Measurements from ENCODE around the gene ITPKB. TPM values are rescaled to one million over a fixed set of nuclear protein-coding genes. Genes with fewer than 3 reads are reported as not detected.
"Not testable (repeated sequence)": the region's sequence is repeated elsewhere in the genome, so short reads cannot be mapped to it uniquely, and the experiment has no call there.

ITPKB gene
- total and polyA plus RNA-seq, 7 donors = 3.9 to 14.1 (median 8.9) TPM

DNA sequence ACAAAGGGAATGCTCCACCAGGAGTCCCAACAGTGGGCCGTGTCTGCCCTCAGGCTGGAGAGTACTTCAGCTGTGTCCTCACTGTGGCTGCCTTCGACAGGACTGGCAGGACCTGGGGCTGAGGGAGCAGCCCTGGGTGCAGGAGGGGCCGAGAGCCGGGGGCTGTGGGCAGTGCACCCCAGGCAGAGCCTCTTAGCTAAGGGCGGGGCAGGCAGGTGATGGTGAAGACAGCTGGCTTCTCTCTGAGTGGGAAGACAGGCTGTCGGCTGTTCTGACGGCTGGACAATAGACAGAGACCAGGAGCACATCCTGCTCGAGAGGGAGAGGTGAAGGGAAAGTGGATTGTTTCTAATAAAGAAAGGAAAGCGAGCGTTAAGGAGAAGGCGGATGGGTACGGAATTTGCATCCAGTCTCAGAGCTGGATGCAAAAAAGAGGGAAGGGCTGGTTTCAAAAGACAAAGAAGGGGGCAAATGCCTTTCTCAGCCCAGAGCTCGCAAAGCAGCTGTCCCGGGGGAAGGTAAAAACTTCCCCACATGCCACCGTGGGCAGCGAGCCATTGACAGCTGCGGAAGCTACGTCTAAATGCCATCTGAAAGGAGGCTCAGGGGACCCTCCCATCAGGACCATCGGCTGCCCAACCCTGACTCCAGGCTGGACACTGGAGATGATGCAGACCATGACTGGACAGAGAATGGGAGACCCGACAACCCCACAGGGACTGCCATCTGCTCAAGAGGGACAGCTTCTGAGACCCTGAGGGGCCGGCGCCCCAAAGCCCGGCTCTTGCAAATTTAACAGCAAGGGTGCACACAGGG, 98.6 kb downstream of the ITPKB start:
- TF ChIP-seq, protein P1, sequence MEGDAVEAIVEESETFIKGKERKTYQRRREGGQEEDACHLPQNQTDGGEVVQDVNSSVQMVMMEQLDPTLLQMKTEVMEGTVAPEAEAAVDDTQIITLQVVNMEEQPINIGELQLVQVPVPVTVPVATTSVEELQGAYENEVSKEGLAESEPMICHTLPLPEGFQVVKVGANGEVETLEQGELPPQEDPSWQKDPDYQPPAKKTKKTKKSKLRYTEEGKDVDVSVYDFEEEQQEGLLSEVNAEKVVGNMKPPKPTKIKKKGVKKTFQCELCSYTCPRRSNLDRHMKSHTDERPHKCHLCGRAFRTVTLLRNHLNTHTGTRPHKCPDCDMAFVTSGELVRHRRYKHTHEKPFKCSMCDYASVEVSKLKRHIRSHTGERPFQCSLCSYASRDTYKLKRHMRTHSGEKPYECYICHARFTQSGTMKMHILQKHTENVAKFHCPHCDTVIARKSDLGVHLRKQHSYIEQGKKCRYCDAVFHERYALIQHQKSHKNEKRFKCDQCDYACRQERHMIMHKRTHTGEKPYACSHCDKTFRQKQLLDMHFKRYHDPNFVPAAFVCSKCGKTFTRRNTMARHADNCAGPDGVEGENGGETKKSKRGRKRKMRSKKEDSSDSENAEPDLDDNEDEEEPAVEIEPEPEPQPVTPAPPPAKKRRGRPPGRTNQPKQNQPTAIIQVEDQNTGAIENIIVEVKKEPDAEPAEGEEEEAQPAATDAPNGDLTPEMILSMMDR (IDR thresholded peaks at IDR 0.05) = no peak
- DNase-seq = peak; percentile 9 to 41
- Histone ChIP-seq H3K4me1 (peaks cover 22% of the 10 kb centered on the region), H3K27ac (no peak overlapping the region), H3K36me3 (ENCODE audit: insufficient read depth in 1 of 2, low read depth in 1 of 2) (peaks cover 0 to 18% of the 10 kb centered on the region in 2 donors), H3K27me3 (ENCODE audit: insufficient read depth in 3 of 3, low read length in 2 of 3) (no peaks in the 10 kb centered on the region), H3K4me3 (no peak overlapping the region), H3K9me3 (no peaks in the 10 kb centered on the region)
- ATAC-seq = no peak
- WGBS, 3 donors = 64 to 67% (median 65%) methylated on average over 23 of the region's 23 CpGs
- intact Hi-C loops (cut with DNase I) = loop anchor here in 1 of 2 donors (1.0 kb wide), 1 partner anchor 17 kb away; no protein-coding TSS in a partner anchor

DNA sequence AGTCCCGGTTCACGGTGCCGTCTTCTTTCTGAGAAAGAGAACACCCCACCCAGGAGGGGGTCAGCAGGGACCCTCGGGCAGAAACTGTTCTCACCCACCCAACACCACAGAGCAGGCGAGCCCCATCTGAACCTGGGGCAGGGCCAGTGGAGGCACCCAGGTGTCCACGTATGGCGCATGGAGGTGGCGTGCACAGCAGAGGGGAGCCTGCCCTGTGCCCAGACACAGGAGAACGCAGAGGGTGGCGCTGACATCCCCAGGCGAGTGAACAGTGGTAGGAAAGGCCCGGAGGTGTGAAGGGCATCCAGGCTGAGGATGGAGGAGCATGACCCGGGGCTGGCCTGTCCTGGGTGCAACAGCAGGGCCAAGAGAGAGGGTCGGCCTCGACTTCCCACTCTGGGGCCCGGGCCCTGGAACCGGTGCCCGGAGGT, 99.4 kb downstream of the ITPKB start:
- H3K4me3 ChIP-seq = no peak overlapping the region
- WGBS, 3 donors = 92 to 95% (median 93%) methylated on average over 16 to 18 of the region's 18 CpGs
- H3K9me3 ChIP-seq = no peaks in the 10 kb centered on the region
- TF ChIP-seq, protein P1 (IDR thresholded peaks at IDR 0.05) = no peak
- intact Hi-C loops (cut with DNase I) = loop anchor here (1.0 to 5.0 kb wide), 3 partner anchors 18 to 98 kb away; partner anchors contain the start of gene ITPKB (in 2 of the 2)
- no peak overlapping the region for H3K27ac ChIP-seq
- peaks cover 0 to 18% of the 10 kb centered on the region in 2 donors for H3K36me3 ChIP-seq (ENCODE audit: insufficient read depth in 1 of 2, low read depth in 1 of 2)
- DNase-seq (peak in 1 of 2 donors; percentile 40), ATAC-seq (no peak)
- H3K4me1 ChIP-seq = peaks cover 13% of the 10 kb centered on the region
- no peaks in the 10 kb centered on the region for H3K27me3 ChIP-seq (ENCODE audit: insufficient read depth in 3 of 3, low read length in 2 of 3)

DNA sequence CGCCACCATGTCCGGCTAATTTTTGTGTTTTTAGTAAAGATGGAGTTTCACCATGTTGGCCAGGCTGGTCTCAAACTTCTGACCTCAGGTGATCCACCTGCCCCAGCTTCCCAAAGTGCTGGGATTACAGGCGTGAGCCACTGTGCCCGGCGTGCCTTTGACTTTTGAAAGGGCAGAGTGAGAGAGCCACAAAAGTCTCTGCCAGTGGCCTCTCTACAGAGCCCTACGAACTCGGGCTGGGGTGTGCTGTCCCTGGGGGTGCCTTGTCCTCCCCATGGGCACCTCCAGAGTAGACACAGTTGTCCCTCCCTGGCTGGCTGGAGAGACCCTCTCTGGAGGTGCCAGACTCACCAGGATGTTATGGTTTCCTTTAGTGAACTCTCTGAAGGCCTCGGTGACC, 99.9 kb downstream of the ITPKB start:
- Histone ChIP-seq H3K4me1 (peaks cover 13% of the 10 kb centered on the region), H3K36me3 (ENCODE audit: insufficient read depth in 1 of 2, low read depth in 1 of 2) (peaks cover 0 to 18% of the 10 kb centered on the region in 2 donors)
- DNase-seq = peak in 1 of 2 donors; percentile 21

DNA sequence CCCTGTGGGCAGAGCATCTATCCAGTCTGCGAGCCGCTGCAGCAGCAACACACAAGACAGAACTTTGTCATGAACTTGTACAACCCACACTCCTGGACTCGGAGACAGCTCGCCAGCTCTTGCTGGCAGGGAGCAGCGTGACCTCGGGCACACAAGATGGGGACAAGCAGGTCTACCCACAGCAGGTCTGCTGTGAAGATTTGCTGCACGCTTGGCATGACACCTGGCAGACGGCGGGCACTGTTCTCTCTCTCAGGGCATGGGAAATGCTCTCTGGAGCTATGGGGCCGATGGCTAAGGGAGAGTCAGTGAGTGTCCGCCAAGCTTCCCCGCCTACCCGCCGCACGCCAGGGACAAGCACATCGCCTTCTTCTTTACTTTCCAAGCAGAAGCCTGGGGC, 100.5 kb downstream of the ITPKB start:
- Histone ChIP-seq H3K4me1 (peaks cover 17% of the 10 kb centered on the region), H3K36me3 (ENCODE audit: insufficient read depth in 1 of 2, low read depth in 1 of 2) (peaks cover 0 to 18% of the 10 kb centered on the region in 2 donors)
- intact Hi-C loops (cut with DNase I) = loop anchor here (5.0 kb wide), 2 partner anchors 49 to 99 kb away; partner anchors contain the start of gene ITPKB (in 2 of the 2)

More for the DNA sequence above, 99.9 kb downstream of the ITPKB start:
- intact Hi-C loops (cut with DNase I) = loop anchor here (5.0 kb wide), 2 partner anchors 48 to 98 kb away; partner anchors contain the start of gene ITPKB (in 2 of the 2)
- not testable (repeated sequence) for H3K27ac ChIP-seq; H3K4me3 ChIP-seq; H3K9me3 ChIP-seq; H3K27me3 ChIP-seq (ENCODE audit: insufficient read depth in 3 of 3, low read length in 2 of 3); ATAC-seq
- WGBS, 3 donors = 84 to 95% (median 95%) methylated on average over 8 of the region's 8 CpGs

More for the DNA sequence above, 100.5 kb downstream of the ITPKB start:
- Histone ChIP-seq H3K9me3 (no peaks in the 10 kb centered on the region), H3K27me3 (ENCODE audit: insufficient read depth in 3 of 3, low read length in 2 of 3) (no peaks in the 10 kb centered on the region), H3K4me3 (no peak overlapping the region), H3K27ac (no peak overlapping the region)
- DNase-seq (peak in 1 of 2 donors; percentile 52), ATAC-seq (peak in 1 of 4 donors; percentile 14)
- 30 to 70% (median 54%) methylated on average over 16 of the region's 16 CpGs for WGBS, 3 donors
- TF ChIP-seq, protein P1 (IDR thresholded peaks at IDR 0.05) = no peak

All from psoas muscle (tissue), 8 donors.